Measurements from ENCODE around the gene GGA3.

- TF ChIP-seq CTCF (IDR thresholded peaks at IDR 0.05) (peak in 4 of 6 experiments; percentile 10 to 44 (median 36)), POLR2A (IDR thresholded peaks at IDR 0.05) (peak in 1 of 4 donors; percentile 30)
These were observed 9.0 kb upstream of the GGA3 start for GRCh38 chr17:75270218-75270965.
